HG03469 (cell line): ENCODE results near the gene STXBP2.

Experiments
- ATAC-seq: cut with Tn5 transposase; IDR thresholded peaks from one replicate; pipeline ENCODE4 v1.9.1; 2021; ENCODE audit warnings: mild to moderate bottlenecking, moderate library complexity, moderate number of reproducible peaks; ENCODE audit not compliant: unreplicated experiment

STXBP2 gene

GRCh38 chr19:7636691-7637373 lies at the start of gene STXBP2:
STXBP2 (plus strand) TSS chr19:7637110; CDS start chr19:7637150, 40 bp downstream.
- no peak for ATAC-seq

GRCh38 chr19:7589822-7590221 lies 47.1 kb upstream of the STXBP2 start:
- ATAC-seq = no peak

- no peak for ATAC-seq
These were observed 46.7 kb upstream of the STXBP2 start for GRCh38 chr19:7590256-7590655.

GRCh38 chr19:7595466-7596133 lies 41.3 kb upstream of the STXBP2 start, which contains the start of gene CAMSAP3:
CAMSAP3 (plus strand) TSS chr19:7595863; CDS start chr19:7596003, 140 bp downstream.
- ATAC-seq = no peak

GRCh38 chr19:7596211-7596937 lies 40.5 kb upstream of the STXBP2 start:
- no peak for ATAC-seq

- no peak for ATAC-seq
These were observed 39.2 kb upstream of the STXBP2 start for GRCh38 chr19:7597689-7598088.

- no peak for ATAC-seq
These were observed 38.7 kb upstream of the STXBP2 start for GRCh38 chr19:7598180-7598579.

- ATAC-seq = no peak
These were observed 36.2 kb upstream of the STXBP2 start for GRCh38 chr19:7600721-7601120.

- ATAC-seq = no peak
These were observed 34.5 kb upstream of the STXBP2 start for GRCh38 chr19:7602240-7602934.

GRCh38 chr19:7602935-7603497 lies 33.9 kb upstream of the STXBP2 start:
- no peak for ATAC-seq

GRCh38 chr19:7603919-7604318 lies 33.0 kb upstream of the STXBP2 start:
- no peak for ATAC-seq

GRCh38 chr19:7605490-7606222 lies 31.3 kb upstream of the STXBP2 start:
- no peak for ATAC-seq

- no peak for ATAC-seq
These were observed 30.6 kb upstream of the STXBP2 start for GRCh38 chr19:7606289-7606688.

GRCh38 chr19:7607212-7607873 lies 29.6 kb upstream of the STXBP2 start:
- ATAC-seq = no peak

- ATAC-seq = no peak
These were observed 28.9 kb upstream of the STXBP2 start for GRCh38 chr19:7607874-7608560.

GRCh38 chr19:7610491-7611240 lies 26.2 kb upstream of the STXBP2 start:
- ATAC-seq = no peak

GRCh38 chr19:7611541-7612279 lies 25.2 kb upstream of the STXBP2 start:
- ATAC-seq = no peak
